SK-N-SH (cell line): ENCODE data around the gene PPARGC1A.

Source experiments
- EZH2phosphoT487 ChIP-seq: fragments of 200-600 bp; sonication (generic); IDR thresholded peaks from 2 replicates; pipeline ENCODE4 v1.6.1; 2017; ENCODE audit warnings: low read depth, mixed run types, mild to moderate bottlenecking, antibody characterized with exemption, moderate library complexity, borderline replicate concordance
- MXI1 ChIP-seq: IDR thresholded peaks from 2 replicates; pipeline ENCODE4 v1.6.1; 2012; ENCODE audit warnings: mild to moderate bottlenecking, low read depth, low read length, improper control_type of control experiment
- POLR2AphosphoS5 ChIP-seq: IDR thresholded peaks from 2 replicates; pipeline ENCODE4 v1.6.1; 2012; ENCODE audit warnings: low read depth, low read length
- RAD21 ChIP-seq: IDR thresholded peaks from 2 replicates; pipeline ENCODE4 v1.6.1; 2012; ENCODE audit warnings: mild to moderate bottlenecking, low read length

- no peak for TF ChIP-seq MXI1
- TF ChIP-seq POLR2AphosphoS5 = no peak
- no peak for TF ChIP-seq EZH2phosphoT487
- TF ChIP-seq RAD21 = no peak
These were observed 28.9 kb downstream of the PPARGC1A start for GRCh38 chr4:23860919-23861318.
